Liver (tissue), 9 donors: ENCODE results near the gene ENTPD7. TPM values are rescaled to one million over a fixed set of nuclear protein-coding genes. Genes with fewer than 3 reads are reported as not detected.

Source experiments
- DNase-seq: peaks from one replicate; pipeline ENCODE4 v3.0.0-alpha.2; 2017; ENCODE audit warnings: low spot score
- H3K27ac ChIP-seq, 2 donors: one replicate each; pipeline ENCODE4 v1.7.0; 2013; ENCODE audit warnings: inconsistent platforms in 2 of 2, low read length in 2 of 2, control low read depth in 1 of 2, low read depth in 1 of 2, mild to moderate bottlenecking in 1 of 2
- H3K27me3 ChIP-seq, 4 donors: one replicate each; pipeline versions ENCODE4 v1.6.1 to v1.7.0; 2013; ENCODE audit warnings: low read length in 3 of 4, inconsistent platforms in 1 of 4, mild to moderate bottlenecking in 1 of 4, moderate library complexity in 1 of 4; ENCODE audit not compliant: control insufficient read depth in 4 of 4, insufficient read depth in 4 of 4
- H3K36me3 ChIP-seq, 4 donors: one replicate each; pipeline versions ENCODE4 v1.6.1 to v1.7.0; 2013; ENCODE audit warnings: low read length in 3 of 4, mild to moderate bottlenecking in 3 of 4, low read depth in 1 of 4, moderate library complexity in 1 of 4; ENCODE audit not compliant: control insufficient read depth in 4 of 4, insufficient read depth in 3 of 4
- H3K4me1 ChIP-seq, 4 donors: one replicate each; pipeline versions ENCODE4 v1.6.1 to v1.7.0; 2013; ENCODE audit warnings: low read length in 3 of 4, mild to moderate bottlenecking in 3 of 4, moderate library complexity in 1 of 4; ENCODE audit not compliant: control insufficient read depth in 4 of 4, insufficient read depth in 4 of 4
- H3K4me3 ChIP-seq, 3 donors: one replicate each; pipeline versions ENCODE4 v1.6.1 to v1.7.0; 2013; ENCODE audit warnings: low read length in 3 of 3, control low read depth in 1 of 3, low read depth in 1 of 3, mild to moderate bottlenecking in 1 of 3
- H3K9ac ChIP-seq, 2 donors: one replicate each; pipeline ENCODE4 v1.7.0; 2013; ENCODE audit warnings: low read length in 2 of 2, mild to moderate bottlenecking in 2 of 2, moderate library complexity in 2 of 2, control low read depth in 1 of 2, low read depth in 1 of 2
- H3K9me3 ChIP-seq, 4 donors: one replicate each; pipeline versions ENCODE4 v1.6.1 to v1.7.0; 2013; ENCODE audit warnings: low read length in 3 of 4; ENCODE audit not compliant: control insufficient read depth in 4 of 4
- CTCF ChIP-seq: fragments of 150-350 bp; IDR thresholded peaks from 2 replicates; pipeline ENCODE4 v1.5.1; 2017; ENCODE audit warnings: improper control_type of control experiment, low read depth, low read length; ENCODE audit not compliant: missing input control
- EGR1 ChIP-seq, 2 donors: IDR thresholded peaks; 2 replicates each; pipeline ENCODE4 v1.6.1; 2016 to 2018; ENCODE audit warnings: antibody characterized with exemption in 2 of 2, low read depth in 2 of 2
- FOXA2 ChIP-seq: IDR thresholded peaks from 2 replicates; pipeline ENCODE4 v1.6.1; 2016; ENCODE audit warnings: antibody characterized with exemption
- HNF4A ChIP-seq, 2 donors: conservative IDR thresholded peaks; 2 replicates each; pipeline ENCODE4 v1.6.1; 2016; ENCODE audit warnings: antibody characterized with exemption in 2 of 2, mild to moderate bottlenecking in 2 of 2
- JUND ChIP-seq, 2 donors: IDR thresholded peaks; 2 replicates each; pipeline ENCODE4 v1.6.1; 2016; ENCODE audit warnings: antibody characterized with exemption in 2 of 2
- MAX ChIP-seq: IDR thresholded peaks from 2 replicates; pipeline ENCODE4 v1.6.1; 2016; ENCODE audit warnings: antibody characterized with exemption
- NR2F2 ChIP-seq: IDR thresholded peaks from 2 replicates; pipeline ENCODE4 v1.6.1; 2016; ENCODE audit warnings: antibody characterized with exemption
- RAD21 ChIP-seq, 2 donors: IDR thresholded peaks; 2 replicates each; pipeline ENCODE4 v1.6.1; 2016; ENCODE audit warnings: antibody characterized with exemption in 2 of 2, mild to moderate bottlenecking in 2 of 2
- REST ChIP-seq: IDR thresholded peaks from 2 replicates; pipeline ENCODE4 v1.6.1; 2016; ENCODE audit warnings: antibody characterized with exemption, mild to moderate bottlenecking
- RXRA ChIP-seq, 2 donors: IDR thresholded peaks; 2 replicates each; pipeline ENCODE4 v1.6.1; 2017 to 2018; ENCODE audit warnings: antibody characterized with exemption in 2 of 2, mild to moderate bottlenecking in 1 of 2
- SP1 ChIP-seq: IDR thresholded peaks from 2 replicates; pipeline ENCODE4 v1.6.1; 2018; ENCODE audit warnings: antibody characterized with exemption, mild to moderate bottlenecking
- TAF1 ChIP-seq: conservative IDR thresholded peaks from 2 replicates; pipeline ENCODE4 v1.6.1; 2016; ENCODE audit warnings: antibody characterized with exemption, mild to moderate bottlenecking
- YY1 ChIP-seq: IDR thresholded peaks from 2 replicates; pipeline ENCODE4 v1.6.1; 2016; ENCODE audit warnings: antibody characterized with exemption, mild to moderate bottlenecking
- ZBTB33 ChIP-seq: IDR thresholded peaks from 2 replicates; pipeline ENCODE4 v1.6.1; 2016; ENCODE audit warnings: antibody characterized with exemption
- WGBS: extraction: QIAGEN DNeasy Blood & Tissue Kit; methylation state at CpG from one replicate; pipeline ENCODE4 v1.1.7; 2013; 5-methylcytosine and 5-hydroxymethylcytosine counted together
- polyA plus RNA-seq, 2 donors: library from polyadenylated mRNA; stranded (reverse) in 1 of 2; unstranded in 1 of 2; fragments of 200-250 nt in 1 of 2; fragments of >200 nt in 1 of 2; fragmentation: Nextera tagmentation in 1 of 2; extraction: Ambion mirVana in 1 of 2; gene quantifications; one replicate each; pipeline versions ENCODE4 v1.2.1 to v1.2.3, GENCODE V29; 2013 to 2015
- total RNA-seq, 2 donors: library from RNA; depleted of rRNA; stranded (reverse); fragments of >200 nt; gene quantifications; one replicate each; pipeline ENCODE4 v1.2.3, GENCODE V29; 2014
- donor health status: healthy.
- donor health status: healthy.
- donor health status: healthy.
- donor health status: healthy.
- donor health status: healthy.

The ENTPD7 gene
- total and polyA plus RNA-seq, 4 donors = 2.0 to 27.2 (median 12.1) TPM

- Histone ChIP-seq H3K36me3 (peaks cover 0 to 5% (median 1%) of the 10 kb centered on the region in 4 donors), H3K4me3 (no peak overlapping the region), H3K27ac (no peak overlapping the region), H3K9me3 (no peaks in the 10 kb centered on the region), H3K4me1 (peaks cover 3 to 11% (median 8%) of the 10 kb centered on the region in 4 donors), H3K27me3 (no peaks in the 10 kb centered on the region), H3K9ac (no peak overlapping the region)
- no peak for TF ChIP-seq MAX
- TF ChIP-seq JUND (IDR thresholded peaks at IDR 0.05) = no peak
- TF ChIP-seq ZBTB33 = no peak
- TF ChIP-seq CTCF = no peak
- no peak for TF ChIP-seq FOXA2
- TF ChIP-seq SP1 = no peak
- DNase-seq = no peak
- WGBS = 97% methylated on average over 2 of the region's 2 CpGs
Measured at GRCh38 chr10:99672884-99673283, 13.6 kb downstream of the ENTPD7 start.

GRCh38 chr10:99673492-99673891 is 14.2 kb downstream of the ENTPD7 start:
- H3K27me3 ChIP-seq = no peaks in the 10 kb centered on the region
- no peaks in the 10 kb centered on the region for H3K9me3 ChIP-seq
- H3K4me3 ChIP-seq = no peak overlapping the region
- no peak overlapping the region for H3K9ac ChIP-seq
- peaks cover 0 to 2% (median under 1%) of the 10 kb centered on the region in 4 donors for H3K36me3 ChIP-seq
- DNase-seq = no peak
- peaks cover 3 to 11% (median 8%) of the 10 kb centered on the region in 4 donors for H3K4me1 ChIP-seq
- TF ChIP-seq HNF4A (conservative IDR thresholded peaks at IDR 0.05) (peak; percentile 66 to 80), REST (no peak), RAD21 (IDR thresholded peaks at IDR 0.05) (peak in 1 of 2 donors; percentile 11), SP1 (peak; percentile 61), EGR1 (IDR thresholded peaks at IDR 0.05; ENCODE audit: low read depth in 2 of 2) (peak in 1 of 2 donors; percentile 38), MAX (peak; percentile 56), ZBTB33 (peak; percentile 26), YY1 (peak; percentile 96), JUND (IDR thresholded peaks at IDR 0.05) (peak in 1 of 2 donors; percentile 12), NR2F2 (no peak), RXRA (IDR thresholded peaks at IDR 0.05) (no peak), TAF1 (no peak)
- WGBS = 38% methylated on average over 2 of the region's 2 CpGs
- H3K27ac ChIP-seq = peak overlapping the region in 1 of 2 donors; percentile 23
